Measurements from ENCODE around the gene TTC39C.

DNA sequence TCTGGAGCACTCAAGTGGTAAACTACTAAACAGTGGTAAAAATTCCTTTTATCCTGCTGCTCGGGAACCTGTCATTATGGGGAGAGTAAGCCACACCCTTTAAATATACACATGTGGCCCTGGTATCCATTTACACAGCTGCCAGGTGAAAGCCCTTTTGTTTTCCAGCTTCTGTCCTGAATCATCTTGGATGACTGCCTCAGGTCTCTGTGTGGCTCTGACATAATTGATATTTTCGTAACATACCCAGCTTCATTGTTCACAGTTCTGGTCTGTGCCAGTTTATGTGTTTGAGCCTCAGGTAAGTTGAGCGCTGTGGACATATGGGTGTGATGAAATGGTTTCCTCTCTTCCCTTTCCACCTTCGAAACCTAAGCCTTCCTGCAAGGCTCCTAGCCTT is 15.7 kb upstream of the TTC39C start:
- TF ChIP-seq CTCF (conservative IDR thresholded peaks at IDR 0.05) (no peak), ZFX (IDR thresholded peaks at IDR 0.05) (no peak)
